CD4-positive, alpha-beta T cell treated with Interferon alpha-2 for 1 hour (primary cell): ENCODE results near the gene NEU4.
"Not testable (repeated sequence)": the region's sequence is repeated elsewhere in the genome, so short reads cannot be mapped to it uniquely, and the experiment has no call there.

Source experiments
- DNase-seq, 2 donors: peaks; one replicate each; pipeline ENCODE4 v3.0.0-alpha.2; 2020 to 2022

The NEU4 gene

DNA sequence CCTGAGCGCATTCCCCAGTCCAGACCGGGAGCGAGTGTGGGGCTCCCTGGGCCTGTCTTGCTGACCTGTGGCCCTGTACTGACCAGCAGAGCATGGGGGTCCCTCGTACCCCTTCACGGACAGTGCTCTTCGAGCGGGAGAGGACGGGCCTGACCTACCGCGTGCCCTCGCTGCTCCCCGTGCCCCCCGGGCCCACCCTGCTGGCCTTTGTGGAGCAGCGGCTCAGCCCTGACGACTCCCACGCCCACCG is 5.3 kb downstream of the NEU4 start:
- no peak for DNase-seq

DNA sequence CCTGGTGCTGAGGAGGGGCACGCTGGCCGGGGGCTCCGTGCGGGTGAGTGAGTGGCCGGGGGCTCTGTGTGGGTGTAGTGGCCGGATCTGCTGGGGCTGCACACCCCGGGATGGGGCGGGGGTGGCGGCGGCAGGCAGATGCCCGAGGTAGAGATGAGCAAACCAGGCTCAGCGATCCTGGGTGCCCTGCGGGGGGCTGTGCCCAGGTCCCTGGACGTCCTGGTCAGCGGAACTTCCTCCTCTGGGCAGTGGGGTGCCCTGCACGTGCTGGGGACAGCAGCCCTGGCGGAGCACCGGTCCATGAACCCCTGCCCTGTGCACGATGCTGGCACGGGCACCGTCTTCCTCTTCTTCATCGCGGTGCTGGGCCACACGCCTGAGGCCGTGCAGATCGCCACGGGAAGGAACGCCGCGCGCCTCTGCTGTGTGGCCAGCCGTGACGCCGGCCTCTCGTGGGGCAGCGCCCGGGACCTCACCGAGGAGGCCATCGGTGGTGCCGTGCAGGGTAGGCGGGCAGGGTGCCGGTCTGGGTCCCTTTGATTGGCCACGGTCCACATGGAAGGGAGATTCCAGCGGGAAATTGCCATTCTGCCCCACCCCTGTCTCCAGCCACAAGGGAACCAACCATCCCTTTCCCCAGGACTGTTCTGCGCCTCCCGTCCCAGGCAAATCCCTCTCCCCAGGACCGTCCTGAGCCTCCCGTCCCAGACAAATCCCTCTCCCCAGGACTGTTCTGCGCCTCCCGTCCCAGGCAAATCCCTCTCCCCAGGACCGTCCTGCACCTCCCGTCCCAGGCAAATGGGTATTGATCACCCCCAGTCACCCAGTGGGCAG is 5.9 kb downstream of the NEU4 start:
- DNase-seq, result no peak

- no peak for DNase-seq
Measured at GRCh38 chr2:241815477-241816430, 6.8 kb downstream of the NEU4 start.

DNA sequence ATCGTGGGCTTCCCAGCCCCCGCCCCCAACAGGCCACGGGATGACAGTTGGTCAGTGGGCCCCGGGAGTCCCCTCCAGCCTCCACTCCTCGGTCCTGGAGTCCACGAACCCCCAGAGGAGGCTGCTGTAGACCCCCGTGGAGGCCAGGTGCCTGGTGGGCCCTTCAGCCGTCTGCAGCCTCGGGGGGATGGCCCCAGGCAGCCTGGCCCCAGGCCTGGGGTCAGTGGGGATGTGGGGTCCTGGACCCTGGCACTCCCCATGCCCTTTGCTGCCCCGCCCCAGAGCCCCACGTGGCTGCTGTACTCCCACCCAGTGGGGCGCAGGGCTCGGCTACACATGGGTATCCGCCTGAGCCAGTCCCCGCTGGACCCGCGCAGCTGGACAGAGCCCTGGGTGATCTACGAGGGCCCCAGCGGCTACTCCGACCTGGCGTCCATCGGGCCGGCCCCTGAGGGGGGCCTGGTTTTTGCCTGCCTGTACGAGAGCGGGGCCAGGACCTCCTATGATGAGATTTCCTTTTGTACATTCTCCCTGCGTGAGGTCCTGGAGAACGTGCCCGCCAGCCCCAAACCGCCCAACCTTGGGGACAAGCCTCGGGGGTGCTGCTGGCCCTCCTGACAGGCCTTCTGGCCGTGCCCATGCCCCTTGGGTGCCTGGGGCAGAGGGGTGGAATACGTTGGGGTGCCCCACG is 7.6 kb downstream of the NEU4 start:
- DNase-seq, result no peak

- no peak for DNase-seq
Measured at GRCh38 chr2:241817126-241817820, 8.3 kb downstream of the NEU4 start.

DNA sequence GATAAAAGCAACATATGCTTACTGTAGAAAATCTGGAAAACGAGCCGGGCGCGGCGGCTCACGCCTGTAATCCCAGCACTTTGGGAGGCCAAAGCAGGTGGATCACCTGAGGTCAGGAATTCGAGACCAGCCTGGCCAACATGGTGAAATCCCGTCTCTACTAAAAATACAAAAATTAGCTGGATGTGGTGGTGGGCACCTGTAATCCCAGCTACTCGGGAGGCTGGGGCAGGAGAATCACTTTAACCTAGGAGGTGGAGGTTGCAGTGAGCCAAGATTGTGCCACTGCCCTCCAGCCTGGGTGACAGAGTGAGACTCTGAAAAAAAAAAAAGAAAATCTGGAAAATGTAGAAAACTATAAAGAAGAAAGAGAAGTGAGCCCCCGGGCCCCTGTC is 8.8 kb downstream of the NEU4 start:
- not testable (repeated sequence) for DNase-seq

- DNase-seq, result no peak
Measured at GRCh38 chr2:241818229-241818942, 9.4 kb downstream of the NEU4 start.

DNA sequence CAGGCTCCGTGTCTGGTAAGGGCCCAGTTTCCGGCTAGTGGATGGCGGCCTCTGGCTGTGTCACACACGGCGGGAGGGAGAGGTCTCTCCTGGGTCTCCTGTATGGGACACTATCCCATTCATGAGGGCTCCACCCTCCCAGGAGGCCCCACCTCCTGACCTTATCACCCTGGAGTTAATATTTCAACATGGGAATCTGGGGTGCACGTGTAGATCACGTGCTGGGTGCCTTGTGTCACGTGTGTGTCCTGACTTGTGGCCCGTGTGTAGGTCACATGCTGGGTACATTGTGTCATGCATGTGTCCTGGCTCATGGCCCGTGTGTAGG is 9.9 kb downstream of the NEU4 start:
- no peak for DNase-seq

GRCh38 chr2:241819947-241820624 is 11.1 kb downstream of the NEU4 start:
- DNase-seq, result not testable (repeated sequence)

GRCh38 chr2:241820625-241821384 is 11.8 kb downstream of the NEU4 start:
- DNase-seq, result no peak

GRCh38 chr2:241821460-241822263 is 12.7 kb downstream of the NEU4 start:
- DNase-seq, result no peak

DNA sequence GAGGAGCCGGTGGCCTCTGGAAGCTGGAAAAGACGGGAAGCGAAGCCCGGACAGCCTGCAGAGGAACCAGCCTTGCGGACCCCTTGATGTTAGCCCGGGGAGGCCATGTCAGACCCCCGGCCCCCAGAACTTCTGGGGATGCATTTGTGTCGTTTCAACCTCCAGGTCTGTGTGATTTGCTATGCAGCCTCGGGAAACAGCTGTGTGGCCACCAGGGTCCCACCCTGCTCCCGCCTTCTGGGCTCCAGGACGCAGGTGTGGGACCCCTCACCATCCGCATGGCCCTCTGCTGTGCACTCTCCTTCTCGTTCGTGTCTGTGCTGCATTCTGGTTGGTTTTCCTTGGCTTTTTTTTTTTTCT is 13.3 kb downstream of the NEU4 start:
- DNase-seq, result no peak

DNA sequence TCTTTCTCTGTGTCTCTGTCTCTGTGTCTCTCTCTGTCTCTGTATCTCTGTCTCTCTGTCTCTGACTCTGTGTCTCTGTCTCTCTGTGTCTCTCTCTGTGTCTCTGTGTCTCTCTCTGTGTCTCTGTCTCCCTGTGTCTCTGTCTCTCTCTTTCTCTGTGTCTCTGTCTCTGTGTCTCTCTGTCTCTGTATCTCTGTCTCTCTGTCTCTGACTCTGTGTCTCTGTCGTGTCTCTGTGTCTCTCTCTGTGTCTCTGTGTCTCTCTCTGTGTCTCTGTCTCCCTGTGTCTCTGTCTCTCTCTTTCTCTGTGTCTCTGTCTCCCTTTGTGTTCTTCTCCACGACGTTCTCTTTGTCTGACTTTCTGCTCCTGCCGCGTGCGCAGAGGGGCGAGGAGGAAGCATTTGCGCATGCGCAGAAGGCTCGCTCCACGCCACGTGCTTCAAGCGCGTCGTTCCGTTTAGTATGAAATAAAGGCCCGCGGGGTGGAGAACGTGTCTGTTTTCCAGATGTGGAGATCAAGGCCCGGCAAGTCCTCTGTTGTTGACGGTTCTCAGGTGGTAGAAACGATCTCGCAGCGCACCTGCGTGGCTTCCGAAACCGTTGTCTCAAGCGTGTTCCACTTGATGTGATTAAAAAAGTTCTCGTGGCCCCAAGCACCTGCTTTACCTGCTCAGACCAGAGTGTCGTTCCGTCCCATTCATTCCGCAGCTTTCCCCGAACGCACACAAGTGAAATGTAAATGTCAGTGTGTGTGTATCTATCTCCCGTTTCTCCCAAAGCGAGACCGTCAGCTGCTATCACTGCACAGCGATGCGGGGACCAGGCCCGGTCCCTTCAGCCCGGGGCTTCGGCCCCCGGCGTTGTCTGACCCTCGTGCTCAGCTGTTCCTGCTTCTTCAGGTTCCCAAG is 14.8 kb downstream of the NEU4 start:
- DNase-seq, result not testable (repeated sequence)

DNA sequence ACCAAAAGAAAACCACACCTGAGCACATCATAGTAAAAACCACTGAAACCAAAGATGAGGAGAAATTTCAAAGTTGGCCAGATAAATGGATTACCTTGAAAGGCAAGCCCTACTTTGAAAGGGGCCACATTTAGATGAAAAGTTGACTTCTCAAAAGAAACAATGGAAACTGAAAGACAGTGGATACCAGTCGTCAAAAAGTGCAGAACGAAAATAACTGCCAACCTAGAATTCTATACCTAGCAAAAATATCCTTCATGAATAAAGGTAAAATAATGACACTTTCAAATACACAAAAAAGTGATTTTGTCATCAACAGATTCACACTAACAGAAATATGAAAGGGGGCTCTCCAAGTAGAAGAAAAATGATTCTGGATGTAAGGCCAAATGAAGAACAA is 18.4 kb downstream of the NEU4 start:
- no peak for DNase-seq

GRCh38 chr2:241833101-241833663 is 24.2 kb downstream of the NEU4 start:
- no peak for DNase-seq

DNA sequence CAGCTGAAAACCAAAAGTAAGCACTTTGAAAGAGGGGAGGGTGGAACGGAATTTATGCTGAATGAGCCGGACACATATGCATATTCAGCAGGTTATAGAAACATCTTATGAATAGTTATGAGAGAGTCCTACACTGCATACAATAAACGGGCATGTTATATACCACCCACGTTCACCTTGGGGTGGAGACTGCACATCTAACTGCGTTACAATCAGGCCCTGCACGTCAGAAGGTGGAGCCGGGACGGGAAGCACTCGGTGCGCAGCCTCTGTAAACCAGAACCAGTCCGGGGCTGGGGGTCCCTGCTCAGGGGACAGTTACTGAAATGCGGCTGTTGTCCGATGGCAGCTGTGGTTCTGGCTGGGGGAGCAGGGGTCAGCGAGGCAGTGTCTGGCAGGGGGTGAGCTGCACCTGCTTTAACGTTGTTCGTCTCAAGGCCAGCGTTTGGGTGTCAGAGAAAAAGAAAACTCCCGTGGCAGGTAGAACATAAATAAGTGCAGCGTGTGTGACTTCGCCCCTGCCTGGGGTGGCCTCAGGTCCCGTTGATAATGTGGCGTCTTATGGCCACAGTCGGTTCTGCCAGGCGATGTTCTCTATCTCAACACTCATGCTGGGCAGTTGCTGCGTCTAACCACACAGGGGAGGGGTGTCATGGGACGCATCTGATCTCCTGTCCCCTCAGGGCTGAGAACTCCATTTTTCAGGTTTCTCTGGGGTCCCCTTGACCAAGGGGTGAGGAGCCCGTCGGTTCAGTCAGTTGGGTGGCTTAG is 24.9 kb downstream of the NEU4 start:
- not testable (repeated sequence) for DNase-seq

GRCh38 chr2:241834527-241835210 is 25.7 kb downstream of the NEU4 start:
- DNase-seq, result no peak
